SK-N-SH treated with all-trans-retinoic acid at 6 μM for 48 hours (cell line): Measurements from ENCODE around the gene COMT.

Experiments
- ATAC-seq: fragments of 200-7000 bp; cut with Tn5 transposase; 3 replicates; pipeline ENCODE4 v1.9.1; 2020; ENCODE audit warnings: mild to moderate bottlenecking, moderate library complexity
- ARNTL ChIP-seq: fragments of 450-650 bp; formaldehyde crosslinking; IDR thresholded peaks from 2 replicates; pipeline ENCODE4 v1.5.0; 2020; ENCODE audit warnings: low read depth, mild to moderate bottlenecking, moderate library complexity, borderline replicate concordance
- CREB5 ChIP-seq: fragments of 250-450 bp; sonication (Bioruptor Pico); IDR thresholded peaks from 2 replicates; pipeline ENCODE4 v1.5.1; 2020; ENCODE audit warnings: low read depth, mild to moderate bottlenecking, moderate library complexity
- CSDC2 ChIP-seq: fragments of 250-450 bp; sonication (Bioruptor Pico); IDR thresholded peaks from 2 replicates; pipeline ENCODE4 v1.5.0; 2020; ENCODE audit warnings: mild to moderate bottlenecking, moderate library complexity
- CSRNP3 ChIP-seq: fragments of 250-450 bp; sonication (Bioruptor Pico); IDR thresholded peaks from 2 replicates; pipeline ENCODE4 v1.5.1; 2021; ENCODE audit warnings: mild to moderate bottlenecking, moderate library complexity
- ESRRG ChIP-seq: fragments of 250-450 bp; sonication (Bioruptor Pico); IDR thresholded peaks from 2 replicates; pipeline ENCODE4 v1.6.1; 2021; ENCODE audit warnings: mild to moderate bottlenecking
- GLIS3 ChIP-seq: fragments of 250-450 bp; sonication (Bioruptor Pico); IDR thresholded peaks from 2 replicates; pipeline ENCODE4 v1.5.0; 2020; ENCODE audit warnings: mild to moderate bottlenecking, moderate library complexity
- ISL1 ChIP-seq: fragments of 250-450 bp; sonication (Bioruptor Pico); IDR thresholded peaks from 2 replicates; pipeline ENCODE4 v2.1.2; 2022; ENCODE audit warnings: mild to moderate bottlenecking, moderate library complexity
- PATZ1 ChIP-seq: fragments of 250-450 bp; sonication (Bioruptor Pico); IDR thresholded peaks from 2 replicates; pipeline ENCODE4 v1.8.0; 2020; ENCODE audit warnings: mild to moderate bottlenecking, moderate library complexity, borderline replicate concordance
- POU6F1 ChIP-seq: fragments of 250-450 bp; sonication (Bioruptor Pico); IDR thresholded peaks from 2 replicates; pipeline ENCODE4 v1.8.0; 2021; ENCODE audit warnings: low read depth, mild to moderate bottlenecking, moderate library complexity, borderline replicate concordance
- PPARA ChIP-seq: fragments of 250-450 bp; sonication (Bioruptor Pico); IDR thresholded peaks from 2 replicates; pipeline ENCODE4 v1.5.0; 2020; ENCODE audit warnings: mild to moderate bottlenecking, borderline replicate concordance
- RARB ChIP-seq: fragments of 250-450 bp; sonication (Bioruptor Pico); IDR thresholded peaks from 2 replicates; pipeline ENCODE4 v1.8.0; 2021; ENCODE audit warnings: mild to moderate bottlenecking, moderate library complexity
- SNAI2 ChIP-seq: fragments of 250-450 bp; sonication (Bioruptor Pico); IDR thresholded peaks from 2 replicates; pipeline ENCODE4 v1.5.0; 2020; ENCODE audit warnings: mild to moderate bottlenecking, moderate library complexity
- TOX ChIP-seq: fragments of 250-450 bp; sonication (Bioruptor Pico); IDR thresholded peaks from 2 replicates; pipeline ENCODE4 v1.8.0; 2021; ENCODE audit warnings: mild to moderate bottlenecking, moderate library complexity, borderline replicate concordance
- TSHZ2 ChIP-seq: fragments of 250-450 bp; sonication (Bioruptor Pico); IDR thresholded peaks from 2 replicates; pipeline ENCODE4 v1.5.0; 2020; ENCODE audit warnings: mild to moderate bottlenecking, moderate library complexity
- ZFP3 ChIP-seq: fragments of 250-450 bp; sonication (Bioruptor Pico); IDR thresholded peaks from 2 replicates; pipeline ENCODE4 v1.5.0; 2020; ENCODE audit warnings: mild to moderate bottlenecking, moderate library complexity
- ZFP30 ChIP-seq: fragments of 450-650 bp; formaldehyde crosslinking; IDR thresholded peaks from 2 replicates; pipeline ENCODE4 v1.5.0; 2022; ENCODE audit warnings: mild to moderate bottlenecking, moderate library complexity
- ZNF565 ChIP-seq: fragments of 450-650 bp; formaldehyde crosslinking; conservative IDR thresholded peaks from 2 replicates; pipeline ENCODE4 v1.5.0; 2020; ENCODE audit warnings: low read depth, mild to moderate bottlenecking, moderate library complexity
- ZNF70 ChIP-seq: fragments of 450-650 bp; formaldehyde crosslinking; IDR thresholded peaks from 2 replicates; pipeline ENCODE4 v1.5.0; 2020; ENCODE audit warnings: mild to moderate bottlenecking, moderate library complexity
- ZNF8 ChIP-seq: fragments of 450-650 bp; formaldehyde crosslinking; IDR thresholded peaks from 2 replicates; pipeline ENCODE4 v1.5.0; 2020; ENCODE audit warnings: mild to moderate bottlenecking, moderate library complexity

COMT gene

GRCh38 chr22:19980766-19981165, 39.2 kb downstream of the COMT start (continued):
- TF ChIP-seq CSRNP3 (CRISPR knock-in tag) (no peak), CSDC2 (CRISPR knock-in tag) (no peak), POU6F1 (CRISPR knock-in tag) (no peak), ISL1 (CRISPR knock-in tag) (no peak), ZNF565 (CRISPR knock-in tag) (no peak), ZFP30 (no peak), SNAI2 (CRISPR knock-in tag) (no peak)

- TF ChIP-seq CREB5 (CRISPR knock-in tag) (no peak), ZFP30 (no peak), ZNF70 (CRISPR knock-in tag) (no peak), ZFP3 (CRISPR knock-in tag) (no peak), TOX (CRISPR knock-in tag) (no peak), CSDC2 (CRISPR knock-in tag) (no peak), POU6F1 (CRISPR knock-in tag) (no peak), GLIS3 (CRISPR knock-in tag) (no peak), CSRNP3 (CRISPR knock-in tag) (no peak), ARNTL (CRISPR knock-in tag) (no peak), TSHZ2 (no peak), ESRRG (CRISPR knock-in tag) (no peak), SNAI2 (CRISPR knock-in tag) (no peak), ZNF8 (no peak), PPARA (CRISPR knock-in tag) (no peak), PATZ1 (CRISPR knock-in tag) (no peak), RARB (CRISPR knock-in tag) (no peak)
- ATAC-seq, result no peak
Observed at GRCh38 chr22:19981171-19981960, 39.8 kb downstream of the COMT start.
